ENCODE measurements around the gene SEMA3F.

The SEMA3F gene

DNA sequence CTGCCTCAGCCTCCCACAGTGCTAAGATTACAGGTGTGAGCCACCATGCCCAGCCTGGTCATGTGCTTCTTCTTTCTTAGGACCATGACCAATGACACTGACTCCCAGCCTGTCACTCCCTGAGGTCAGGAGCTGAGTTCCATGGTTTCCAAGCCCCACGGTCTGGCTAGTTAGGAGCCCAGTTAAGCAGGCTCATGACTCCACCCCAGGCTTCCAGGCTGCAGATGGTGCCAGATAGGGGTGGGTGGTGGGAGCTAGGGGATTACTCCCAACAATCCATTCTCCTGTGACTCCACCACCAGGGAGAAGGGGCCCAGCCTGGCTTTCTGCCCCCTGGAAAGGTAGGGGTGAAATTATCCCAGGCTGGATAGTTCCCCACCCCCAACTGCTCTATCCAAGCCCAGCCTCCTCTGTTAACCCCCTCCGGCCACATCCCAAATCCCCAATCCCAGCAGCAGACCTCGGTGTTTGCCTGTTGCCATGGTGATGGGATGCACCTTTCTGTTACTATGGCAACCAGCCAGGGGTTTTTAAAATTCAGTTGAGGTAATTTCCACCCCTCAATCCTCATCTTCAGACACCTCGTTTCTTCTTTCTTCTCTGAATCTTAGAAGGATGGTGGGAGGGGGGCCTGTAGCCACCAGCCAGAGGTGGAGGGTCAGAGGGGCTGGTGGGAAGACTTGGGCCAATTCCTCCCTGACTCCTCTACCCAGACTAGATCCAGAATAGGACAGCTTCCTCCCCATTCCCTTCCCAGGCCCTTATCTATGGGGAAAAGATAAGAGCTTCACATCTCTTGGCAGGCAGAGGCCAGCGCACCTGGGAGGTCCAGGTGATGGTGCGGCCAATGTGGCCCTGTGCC, 22.5 kb upstream of the SEMA3F start:
- no peak for DNase-seq

DNA sequence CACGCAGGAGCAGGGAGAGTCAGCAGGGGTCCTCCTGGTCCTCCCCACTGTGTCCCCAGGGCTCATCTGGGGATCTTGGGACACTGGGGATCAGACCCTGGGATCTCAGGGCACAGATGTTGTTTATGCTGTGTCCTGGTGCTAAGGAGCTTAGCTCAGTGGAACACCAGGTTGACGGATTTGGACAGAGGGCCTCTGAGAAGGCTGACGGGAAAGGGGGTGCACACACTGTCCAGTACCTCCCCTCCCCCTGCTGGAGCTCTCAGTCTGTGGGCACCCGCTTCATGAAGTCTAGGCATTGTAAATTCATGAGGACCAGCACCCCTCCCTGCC, 21.9 kb upstream of the SEMA3F start:
- no peak for DNase-seq

DNA sequence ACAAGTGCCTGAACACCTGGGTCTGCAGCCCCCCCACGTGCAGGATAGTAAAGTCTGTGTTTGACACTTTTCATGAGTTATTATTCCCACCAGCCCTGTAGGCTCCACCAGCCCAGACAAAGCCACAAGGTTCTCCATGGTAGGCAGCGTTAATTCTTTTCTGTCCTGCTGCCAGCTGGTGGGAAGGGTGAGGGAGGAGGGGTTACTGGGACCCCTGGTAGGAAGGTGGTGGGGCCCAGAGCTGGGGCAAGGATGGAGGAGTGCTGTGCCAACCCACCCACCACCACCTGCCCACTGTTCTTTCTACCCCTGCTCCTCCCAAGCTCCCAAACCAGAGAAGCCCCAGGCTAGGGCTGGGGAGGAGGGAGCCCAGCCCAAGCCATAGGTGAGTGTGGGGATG, 20.8 kb upstream of the SEMA3F start:
- no peak for DNase-seq

DNA sequence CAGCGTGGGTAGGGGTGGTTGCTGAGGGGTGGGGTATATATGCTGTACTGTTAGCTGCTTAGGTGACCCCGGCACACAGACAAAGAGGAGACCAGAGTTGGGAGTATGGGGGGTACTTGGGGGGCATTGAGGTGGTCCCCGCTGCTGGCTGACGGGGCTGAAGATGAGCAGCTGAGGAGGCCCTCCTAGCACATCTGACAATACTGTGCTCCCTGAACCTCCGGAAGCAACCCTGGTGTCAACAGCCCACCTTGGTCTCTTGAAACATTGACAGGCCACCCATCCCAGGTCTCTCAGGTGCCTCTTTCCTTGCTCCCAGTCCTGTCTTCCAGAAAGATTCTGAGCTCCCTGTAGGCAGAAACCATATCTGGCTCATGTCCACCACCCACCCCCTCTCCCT, 19.2 kb upstream of the SEMA3F start:
- no peak for DNase-seq

DNA sequence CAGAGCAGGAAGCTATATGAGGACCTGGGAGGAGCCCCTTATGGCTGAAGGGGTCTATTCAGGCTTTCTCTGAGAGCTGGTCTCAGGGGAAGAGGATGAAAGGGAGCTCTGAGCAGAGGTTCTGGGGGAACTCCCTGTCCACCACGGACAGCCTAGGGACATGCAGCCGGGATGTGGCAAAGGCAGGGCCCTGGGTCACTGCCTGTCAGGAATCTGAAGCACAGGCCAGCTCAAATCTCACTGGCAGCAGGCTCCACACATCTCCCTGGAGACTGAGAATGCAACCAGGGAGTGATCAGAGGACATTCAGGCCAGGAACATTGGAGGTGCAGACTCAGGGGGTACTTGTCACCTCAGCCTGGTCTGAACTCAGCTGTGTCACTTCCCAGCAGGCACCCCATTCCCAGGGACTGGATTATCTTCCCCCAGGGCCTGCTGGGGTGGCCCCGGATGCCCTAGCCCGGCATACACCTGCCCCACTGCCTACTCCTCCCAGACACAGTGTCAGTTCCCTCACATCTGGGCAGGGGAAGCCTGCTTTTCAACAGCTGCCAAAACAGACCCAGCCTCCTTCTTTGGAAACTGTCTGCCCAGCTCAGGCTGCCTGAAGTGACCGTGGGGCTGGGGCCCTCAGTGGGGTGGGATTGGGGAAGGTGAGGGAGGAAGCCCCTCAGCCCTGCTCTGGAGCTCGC, 18.3 kb upstream of the SEMA3F start:
- DNase-seq = no peak

DNA sequence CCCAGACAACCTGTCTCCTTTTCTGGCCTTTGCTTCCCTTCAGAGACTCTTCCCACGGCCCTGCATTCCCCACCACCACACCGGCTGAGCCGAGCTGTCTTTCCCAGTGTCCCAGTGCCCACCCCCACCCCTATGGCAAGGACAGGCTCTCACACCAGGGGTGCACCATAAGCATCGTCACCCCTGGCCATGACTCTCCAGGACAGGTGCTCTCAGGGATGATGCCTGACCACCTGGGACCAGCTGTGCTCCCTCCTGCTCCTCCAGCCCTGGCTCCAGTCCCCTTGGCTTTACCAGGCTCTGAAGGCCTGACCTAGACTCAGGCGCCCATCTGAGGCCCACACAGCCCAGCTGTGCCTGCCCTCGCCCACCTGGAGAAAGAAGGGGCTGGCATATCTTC, 17.6 kb upstream of the SEMA3F start:
- DNase-seq = no peak

DNA sequence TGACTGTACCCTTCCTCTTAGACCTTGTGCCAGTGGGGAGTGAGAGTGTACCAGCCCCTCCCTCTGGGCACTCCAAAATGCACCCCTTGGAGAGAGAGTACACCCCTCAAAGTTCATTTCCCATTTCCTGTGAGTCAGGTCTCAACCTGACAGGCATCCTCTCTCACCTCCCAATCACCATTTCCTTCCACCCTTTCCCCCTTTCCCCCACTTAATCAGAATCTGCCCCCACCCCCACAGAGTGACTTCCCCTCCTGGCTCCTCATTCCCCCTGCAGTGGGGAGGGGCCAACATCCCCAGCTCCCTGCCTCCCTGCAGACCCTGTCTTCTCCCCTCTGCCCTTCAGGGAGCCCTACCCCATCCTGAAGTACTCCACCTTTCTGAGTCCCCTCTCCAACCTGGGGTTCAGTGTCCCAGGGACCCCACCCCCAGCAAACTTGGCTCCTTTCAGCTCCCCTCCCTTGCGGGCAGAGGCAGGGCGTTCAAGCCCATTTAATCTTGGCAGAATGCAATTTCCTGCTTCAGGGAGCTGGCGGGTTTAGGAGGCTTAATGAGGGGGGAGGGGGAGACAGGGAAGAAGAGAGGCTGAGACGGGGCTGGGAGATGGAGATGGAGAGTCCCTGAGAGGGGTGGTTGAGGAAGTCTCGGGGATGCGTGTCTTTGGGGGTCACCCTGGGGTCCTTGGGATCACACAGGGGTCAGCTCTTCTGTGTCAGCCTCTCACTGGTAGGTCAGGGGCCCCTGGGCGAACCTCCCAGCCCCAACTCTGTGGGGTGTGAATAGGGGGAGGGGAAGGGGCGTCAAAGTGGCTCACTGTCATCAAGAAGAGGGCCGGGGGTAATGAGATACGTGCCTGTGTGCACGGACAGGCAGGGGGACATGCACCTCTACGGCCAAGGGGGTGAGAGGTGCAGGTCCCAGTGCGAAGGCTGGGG, 16.6 kb upstream of the SEMA3F start:
- DNase-seq = peak; percentile 73

DNA sequence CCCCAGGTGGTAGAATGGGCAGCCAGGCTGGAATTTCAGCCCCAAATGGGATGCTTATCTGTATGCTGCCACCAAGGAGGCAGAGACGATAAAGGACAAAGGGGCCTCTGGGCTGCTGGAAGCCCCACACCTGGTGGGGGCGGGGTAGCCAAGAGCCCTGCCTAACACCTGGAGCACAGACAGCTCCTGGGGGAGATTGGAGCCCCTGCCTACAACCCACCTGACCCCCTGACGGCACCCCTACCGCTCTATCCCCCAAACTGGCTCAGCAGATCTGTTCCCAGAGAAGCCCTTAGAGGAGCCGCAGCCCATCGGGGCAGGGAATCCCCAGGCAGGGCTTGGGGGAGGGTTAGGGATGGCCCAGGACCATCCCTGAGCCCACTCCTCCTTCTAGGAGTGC, 15.8 kb upstream of the SEMA3F start:
- DNase-seq = peak; percentile 10

DNA sequence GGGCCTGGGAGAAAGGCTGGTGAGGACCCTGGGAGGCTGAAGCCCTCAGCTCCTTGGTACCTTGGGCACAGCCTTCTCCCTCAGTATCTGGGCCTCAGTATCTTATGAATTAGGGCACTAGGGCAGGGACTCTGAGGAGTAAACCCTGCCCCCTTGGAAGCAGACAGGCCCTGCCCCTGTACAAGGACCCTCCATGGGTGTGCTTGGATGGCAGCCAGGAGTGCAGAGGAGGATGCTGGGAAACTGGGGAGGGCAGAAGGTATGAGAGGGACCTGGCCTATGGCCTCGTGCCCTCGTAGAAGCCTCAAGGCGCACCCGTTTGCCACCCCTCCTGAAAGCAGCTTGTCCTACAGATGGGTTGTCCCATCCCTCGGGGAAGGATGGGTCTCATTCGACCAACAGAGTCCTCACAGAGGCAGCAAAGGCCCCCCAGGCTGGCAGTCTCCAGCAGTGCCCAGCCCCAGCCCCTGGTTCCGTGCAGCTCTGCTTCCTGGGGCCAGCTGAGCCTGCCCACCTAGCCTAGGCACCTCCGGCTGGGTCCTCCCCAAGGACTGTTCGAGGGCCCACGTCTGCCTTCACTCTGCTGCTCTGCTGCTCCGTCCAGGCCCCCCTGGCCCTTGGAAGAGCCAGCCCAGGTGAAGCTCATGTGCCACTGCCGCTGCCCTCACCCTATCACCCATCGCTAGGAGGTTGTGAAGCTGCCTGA, 15.3 kb upstream of the SEMA3F start:
- peak; percentile 77 for DNase-seq

DNA sequence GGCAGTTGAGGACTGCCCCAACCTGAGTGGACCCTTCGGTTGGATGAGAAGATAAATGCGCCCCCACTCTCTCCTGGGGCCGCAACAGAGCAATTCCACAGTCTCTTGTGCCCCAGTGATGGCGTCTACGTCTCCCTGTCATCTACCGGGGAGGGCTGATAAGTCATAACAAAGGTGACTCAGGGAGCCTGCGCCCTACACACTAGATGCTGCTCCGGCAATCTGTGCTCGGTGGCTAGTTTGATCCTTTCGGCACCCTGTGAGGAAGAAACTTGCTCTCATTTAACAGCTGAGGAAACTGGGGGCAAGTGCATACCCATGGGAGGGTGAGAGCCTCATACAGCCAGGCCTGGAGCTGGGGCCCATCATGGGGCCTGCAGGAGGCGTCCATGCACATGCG, 14.1 kb upstream of the SEMA3F start:
- no peak for DNase-seq

DNA sequence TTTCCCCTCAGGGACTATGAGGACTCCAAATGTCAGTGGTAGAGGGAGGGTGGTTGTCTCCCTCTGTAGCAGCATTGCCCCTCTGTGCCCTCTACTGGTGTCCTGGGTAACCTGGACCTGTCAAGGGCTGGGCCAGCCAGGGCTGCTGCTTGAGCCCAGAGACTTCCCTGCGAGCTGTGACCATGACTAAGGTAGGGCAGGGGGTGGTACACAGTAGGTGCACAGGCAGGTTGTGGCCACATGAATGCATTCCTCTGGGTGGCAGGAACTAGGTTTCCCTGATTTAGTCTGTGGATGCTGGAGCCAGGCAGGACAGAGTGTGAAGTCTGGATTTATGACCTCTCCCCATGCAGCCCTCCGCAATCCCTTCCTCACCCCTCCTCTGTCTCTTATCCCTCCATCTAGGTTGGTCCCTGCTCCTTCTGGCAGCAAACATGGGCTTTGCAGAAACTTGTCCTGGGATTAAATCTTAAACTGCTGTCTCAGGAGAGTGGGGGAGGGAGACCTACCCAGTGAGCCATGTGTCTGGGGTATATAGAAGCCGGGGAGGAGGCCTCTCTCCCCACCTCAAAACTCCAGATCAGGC, 8.7 kb upstream of the SEMA3F start:
- DNase-seq = no peak

DNA sequence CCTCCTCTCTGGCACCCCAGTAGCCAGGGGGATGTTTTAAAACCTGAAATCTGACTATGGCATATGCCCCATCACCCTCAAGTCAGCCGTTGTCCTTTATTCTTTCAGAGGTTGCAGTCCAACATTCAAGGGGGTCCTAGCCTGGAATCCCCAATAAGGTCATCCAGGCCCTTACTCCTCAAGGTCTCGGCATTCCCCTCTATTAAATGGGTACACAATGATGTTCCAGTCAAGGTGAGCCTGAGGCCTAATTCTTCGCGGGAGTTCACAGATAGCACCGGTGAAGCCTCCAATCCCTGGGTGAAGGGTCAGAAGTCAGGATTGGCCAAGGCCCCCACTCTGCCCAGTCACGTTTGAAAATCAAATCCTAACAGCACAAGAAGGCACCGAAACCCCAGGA, 8.1 kb upstream of the SEMA3F start:
- no peak for DNase-seq

DNA sequence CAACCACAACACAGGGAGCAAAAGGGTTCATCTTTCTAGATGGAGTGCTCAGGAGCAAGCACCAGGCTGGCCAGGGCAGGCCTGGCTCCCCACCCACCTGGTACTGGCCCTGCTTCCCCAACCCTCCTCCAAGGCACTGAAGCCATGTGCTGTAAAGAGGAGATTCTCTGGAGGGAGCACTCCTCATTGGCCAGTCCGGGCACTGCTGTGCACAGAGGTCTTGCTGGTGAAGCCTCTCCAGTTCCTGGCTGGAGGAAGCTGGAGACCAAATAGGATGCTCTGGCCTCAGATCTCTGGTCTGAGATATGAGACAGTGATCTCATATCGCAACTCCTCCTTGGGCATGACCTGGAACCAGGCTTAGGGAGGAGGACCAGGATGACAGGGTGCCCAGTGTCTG, 7.7 kb upstream of the SEMA3F start:
- no peak for DNase-seq

DNA sequence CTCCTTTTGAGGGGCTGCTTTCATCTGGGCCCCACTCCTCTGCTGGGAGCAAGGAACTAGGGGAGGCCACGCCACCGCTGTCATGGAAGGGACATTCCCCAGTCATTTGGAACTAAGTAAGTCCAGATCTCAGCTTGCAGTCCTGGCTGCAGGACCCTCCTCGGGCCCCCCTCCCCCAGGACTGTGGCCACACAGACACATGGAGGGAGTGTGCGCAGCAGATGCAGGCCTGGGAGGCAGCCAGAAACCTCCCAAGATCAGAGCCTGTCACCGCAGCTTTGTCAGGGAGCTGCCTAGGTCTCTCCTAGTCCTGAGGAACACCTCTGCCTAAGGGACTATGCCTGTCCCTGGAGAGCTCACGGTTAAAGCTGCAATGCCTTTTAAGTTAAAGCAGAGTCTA, 7.3 kb upstream of the SEMA3F start:
- DNase-seq = no peak

DNA sequence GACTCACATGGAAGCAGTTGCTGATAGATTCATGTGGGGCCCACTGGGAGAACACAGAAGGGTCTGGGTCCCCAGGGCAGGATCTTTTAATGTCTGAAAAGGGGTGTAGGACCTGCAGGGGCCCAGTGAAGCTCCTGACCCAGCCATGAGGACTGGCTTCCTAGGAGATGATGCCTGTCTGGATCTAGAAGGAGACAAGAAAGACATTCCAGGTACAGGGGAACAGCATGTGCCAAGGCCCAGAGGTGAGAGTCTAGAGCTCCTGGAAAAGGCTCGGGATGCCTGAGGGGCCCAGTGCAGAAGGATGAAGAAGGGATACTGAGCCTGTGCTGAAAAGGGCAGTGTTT, 4.7 kb upstream of the SEMA3F start:
- DNase-seq = no peak

DNA sequence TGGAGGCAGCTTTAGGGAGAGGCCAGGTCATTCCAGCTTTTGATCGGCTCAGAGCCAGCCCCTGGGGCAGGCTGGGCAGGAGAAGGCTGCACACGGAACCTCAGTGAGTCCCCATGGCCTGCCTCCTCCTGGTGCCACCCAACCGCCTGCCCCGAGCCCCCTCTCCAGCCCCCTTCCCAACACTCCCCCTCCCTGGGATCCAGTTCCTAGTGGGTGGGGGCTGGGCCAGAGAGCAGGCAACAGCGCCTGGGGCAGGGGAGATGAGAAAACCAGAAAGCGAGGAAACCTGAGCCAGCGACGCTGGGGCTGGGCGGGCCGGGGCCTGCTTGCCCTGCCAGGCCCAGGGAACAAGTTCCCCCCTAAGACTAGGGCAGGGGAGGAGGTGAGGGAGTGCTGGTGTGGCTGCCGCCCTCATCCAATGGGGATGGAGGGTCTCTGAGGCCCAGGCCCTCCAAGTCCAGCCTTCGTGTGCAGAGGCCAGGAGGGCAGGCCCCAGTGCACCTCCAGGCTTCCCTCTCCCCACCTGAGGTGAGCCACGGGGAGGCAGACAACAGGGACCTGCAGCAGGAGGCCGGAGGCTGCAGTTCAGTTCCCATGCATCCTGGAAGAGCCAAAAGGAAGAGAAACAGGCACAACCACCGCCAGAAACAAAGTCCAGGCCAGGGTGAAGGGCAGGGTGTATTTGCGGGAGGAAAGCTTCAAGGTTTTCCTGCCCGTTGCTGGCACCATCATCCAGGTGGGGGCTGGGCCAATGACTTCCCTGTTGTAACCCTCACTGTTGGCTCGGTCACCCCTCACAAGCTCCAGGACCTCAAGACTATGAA, 4.0 kb upstream of the SEMA3F start:
- peak; percentile 4 for DNase-seq

DNA sequence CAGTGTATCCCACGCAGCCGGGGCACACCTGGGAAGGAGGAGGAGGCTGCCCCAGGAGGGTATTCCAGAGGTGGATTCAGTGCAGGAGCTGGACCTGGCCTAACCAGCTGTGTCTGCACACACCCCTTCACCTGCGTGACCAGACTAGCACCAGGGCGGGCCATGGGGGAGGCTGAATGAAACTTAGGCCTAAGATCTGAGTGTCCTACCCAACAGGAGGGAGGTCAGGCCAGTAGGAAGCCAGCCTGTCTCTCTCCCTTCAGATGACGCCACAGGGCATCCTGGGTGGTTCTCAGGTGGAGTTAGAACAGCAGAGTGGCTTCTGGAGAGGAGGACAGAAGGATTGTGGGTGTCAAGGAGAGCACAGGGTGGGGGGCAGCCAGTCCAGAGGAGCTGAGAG, 3.4 kb upstream of the SEMA3F start:
- DNase-seq = no peak

DNA sequence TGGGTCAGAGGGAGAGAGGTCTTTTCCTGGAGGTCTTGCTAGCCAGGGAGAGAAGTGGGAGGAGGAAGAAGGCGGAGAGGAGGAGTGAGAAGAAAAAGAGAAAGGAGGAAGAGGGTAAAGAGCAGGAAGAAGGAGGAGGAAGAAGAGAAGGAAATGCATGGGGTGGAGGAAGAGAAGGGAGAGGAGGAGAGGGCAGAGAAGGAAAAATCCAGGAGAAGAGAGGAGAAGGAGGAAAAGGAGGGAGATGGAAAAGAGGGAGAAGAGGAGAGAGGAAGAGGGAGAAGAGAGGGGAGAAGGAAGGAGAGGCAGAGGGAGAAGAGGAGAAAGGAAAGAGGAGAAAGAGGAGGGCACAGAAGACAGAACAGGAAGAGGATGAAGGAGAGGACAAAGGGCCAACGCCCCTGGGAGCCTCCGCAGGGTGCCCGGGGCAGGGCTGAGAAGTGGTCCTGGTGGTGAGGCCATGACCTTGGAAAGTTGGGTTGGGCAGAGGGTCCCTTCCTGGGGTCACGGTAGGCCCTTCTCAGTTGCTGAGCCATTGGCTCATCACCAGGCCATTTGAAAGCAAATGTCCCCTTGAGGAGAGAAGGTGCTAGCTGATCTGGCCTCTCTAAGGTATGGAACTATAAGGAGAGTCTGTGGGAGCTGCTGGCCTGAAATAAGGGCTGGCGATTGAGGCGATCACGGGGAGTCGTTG, 1.2 kb upstream of the SEMA3F start:
- DNase-seq = no peak

DNA sequence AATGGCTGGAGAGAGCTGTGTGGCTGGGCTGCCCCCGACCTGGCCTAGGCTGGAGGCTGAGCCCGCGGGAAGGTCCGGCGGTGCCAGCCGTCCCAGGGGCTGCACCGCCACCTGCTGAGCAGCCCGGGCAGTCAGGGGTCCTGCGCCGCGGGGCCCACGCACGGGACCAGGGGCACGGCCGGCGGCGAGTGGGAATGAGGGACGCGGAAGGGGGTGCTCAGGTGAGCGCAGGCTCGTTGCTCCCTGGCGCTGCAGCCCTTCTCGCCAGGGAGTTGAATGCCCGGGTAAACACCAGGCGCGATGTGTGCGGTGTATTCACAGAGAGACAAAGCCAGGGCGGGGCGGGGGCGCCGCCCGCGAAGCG, 666 bp upstream of the SEMA3F start:
- no peak for DNase-seq

DNA sequence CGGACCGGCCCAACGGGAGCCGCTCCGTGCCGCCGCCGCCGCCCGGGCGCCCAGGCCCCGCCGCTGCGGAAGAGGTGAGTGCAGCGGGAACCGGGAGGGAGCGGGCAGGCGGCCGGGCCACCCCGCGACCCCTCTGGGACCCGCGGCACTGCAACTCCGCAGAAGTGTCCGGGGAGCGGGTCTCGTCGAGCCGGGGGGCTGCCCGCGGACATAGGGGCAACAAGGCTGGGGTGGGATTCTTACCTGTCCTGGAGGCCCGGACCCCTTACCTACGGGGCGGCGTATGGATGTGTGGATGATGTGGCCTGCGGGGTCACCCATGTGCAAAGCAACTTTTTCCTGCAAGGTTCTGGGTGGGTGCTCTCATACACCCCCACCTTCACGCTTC, 361 bp downstream of the SEMA3F start:
- no peak for DNase-seq

DNA sequence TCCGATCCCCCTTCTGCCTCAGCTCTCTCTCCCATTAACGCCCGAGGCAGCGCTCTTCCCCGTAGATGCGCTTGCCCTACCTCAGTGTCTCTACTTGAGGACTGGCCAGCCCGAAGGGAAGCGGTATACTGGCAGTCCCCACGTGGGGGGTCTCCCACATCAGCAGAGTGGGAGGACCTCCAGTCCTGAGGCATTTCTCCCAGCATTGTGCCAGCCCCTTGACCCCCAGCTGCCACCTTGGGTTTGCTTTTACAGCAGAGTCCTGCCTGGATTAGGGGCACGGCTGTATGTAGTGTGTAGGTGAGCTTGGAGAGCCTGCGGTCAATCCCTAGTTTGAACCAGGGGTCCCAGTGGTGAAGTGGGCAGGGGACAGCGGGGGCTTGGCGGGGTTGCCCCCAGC, 767 bp downstream of the SEMA3F start:
- no peak for DNase-seq
